ENCODE results near the gene ROBO4.
A peak's percentile ranks its signal among the peaks of the same experiment; 100 is the strongest.

ROBO4 gene

GRCh38 chr11:124897674-124898262 lies at the start of gene ROBO4:
ROBO4 (minus strand) TSS chr11:124897865; CDS start chr11:124897795, 70 bp downstream.
- no peak for DNase-seq (ENCODE audit: low read depth in 2 of 2)

- no peak for DNase-seq (ENCODE audit: low read depth in 2 of 2)
Measured at GRCh38 chr11:124946735-124947141, 49.1 kb upstream of the ROBO4 start.

GRCh38 chr11:124945826-124946225 lies 48.2 kb upstream of the ROBO4 start:
- DNase-seq (ENCODE audit: low read depth in 2 of 2), result no peak

- no peak for DNase-seq (ENCODE audit: low read depth in 2 of 2)
Measured at GRCh38 chr11:124944565-124944964, 46.9 kb upstream of the ROBO4 start.

GRCh38 chr11:124943741-124944140 lies 46.1 kb upstream of the ROBO4 start:
- no peak for DNase-seq (ENCODE audit: low read depth in 2 of 2)

- DNase-seq (ENCODE audit: low read depth in 2 of 2), result no peak
Measured at GRCh38 chr11:124943254-124943616, 45.6 kb upstream of the ROBO4 start.

- DNase-seq (ENCODE audit: low read depth in 2 of 2), result no peak
Measured at GRCh38 chr11:124942466-124943253, 45.0 kb upstream of the ROBO4 start.

- DNase-seq (ENCODE audit: low read depth in 2 of 2), result no peak
Measured at GRCh38 chr11:124941703-124942102, 44.0 kb upstream of the ROBO4 start.

- no peak for DNase-seq (ENCODE audit: low read depth in 2 of 2)
Measured at GRCh38 chr11:124938970-124939369, 41.3 kb upstream of the ROBO4 start.

GRCh38 chr11:124938206-124938765 lies 40.6 kb upstream of the ROBO4 start:
- no peak for DNase-seq (ENCODE audit: low read depth in 2 of 2)

- no peak for DNase-seq (ENCODE audit: low read depth in 2 of 2)
Measured at GRCh38 chr11:124937336-124937935, 39.8 kb upstream of the ROBO4 start.

- DNase-seq (ENCODE audit: low read depth in 2 of 2), result no peak
Measured at GRCh38 chr11:124935548-124936514, 38.2 kb upstream of the ROBO4 start, which contains the start of gene HEPACAM. HEPACAM (minus strand) TSS chr11:124936047; CDS start chr11:124936006, 41 bp downstream.

- DNase-seq (ENCODE audit: low read depth in 2 of 2), result no peak
Measured at GRCh38 chr11:124934862-124935547, 37.3 kb upstream of the ROBO4 start.

GRCh38 chr11:124930799-124931198 lies 33.1 kb upstream of the ROBO4 start:
- no peak for DNase-seq (ENCODE audit: low read depth in 2 of 2)

GRCh38 chr11:124928942-124929665 lies 31.4 kb upstream of the ROBO4 start:
- no peak for DNase-seq (ENCODE audit: low read depth in 2 of 2)

GRCh38 chr11:124923296-124923695 lies 25.6 kb upstream of the ROBO4 start:
- DNase-seq (ENCODE audit: low read depth in 2 of 2), result no peak

- DNase-seq (ENCODE audit: low read depth in 2 of 2), result no peak
Measured at GRCh38 chr11:124922831-124923230, 25.2 kb upstream of the ROBO4 start.

GRCh38 chr11:124920870-124921609 lies 23.4 kb upstream of the ROBO4 start:
- peak; percentile 62 to 65 for DNase-seq (ENCODE audit: low read depth in 2 of 2)

- no peak for DNase-seq (ENCODE audit: low read depth in 2 of 2)
Measured at GRCh38 chr11:124920356-124920755, 22.7 kb upstream of the ROBO4 start.
